ENCODE data around the gene ELMO2.
"Not testable (repeated sequence)": the region's sequence is repeated elsewhere in the genome, so short reads cannot be mapped to it uniquely, and the experiment has no call there.

Gene ELMO2

GRCh38 chr20:46396052-46396740, 10.2 kb downstream of the ELMO2 start:
- no peak for TF ChIP-seq POLR2A (IDR thresholded peaks at IDR 0.05; ENCODE audit: low read depth, low read length)
- DNase-seq (ENCODE audit: insufficient read length, low spot score) (no peak), FAIRE-seq (no peak)

GRCh38 chr20:46394872-46395760, 11.3 kb downstream of the ELMO2 start:
- FAIRE-seq (no peak), DNase-seq (ENCODE audit: insufficient read length, low spot score) (no peak)
- no peak for TF ChIP-seq POLR2A (IDR thresholded peaks at IDR 0.05; ENCODE audit: low read depth, low read length)

GRCh38 chr20:46393967-46394366, 12.4 kb downstream of the ELMO2 start:
- FAIRE-seq, result no peak
- no peak for TF ChIP-seq POLR2A (IDR thresholded peaks at IDR 0.05; ENCODE audit: low read depth, low read length)
- DNase-seq (ENCODE audit: insufficient read length, low spot score), result no peak

GRCh38 chr20:46388937-46389336, 17.5 kb downstream of the ELMO2 start:
- no peak for TF ChIP-seq POLR2A (IDR thresholded peaks at IDR 0.05; ENCODE audit: low read depth, low read length)
- DNase-seq (ENCODE audit: insufficient read length, low spot score) (no peak), FAIRE-seq (no peak)

GRCh38 chr20:46388201-46388836, 18.1 kb downstream of the ELMO2 start:
- FAIRE-seq (no peak), DNase-seq (ENCODE audit: insufficient read length, low spot score) (no peak)
- TF ChIP-seq POLR2A (IDR thresholded peaks at IDR 0.05; ENCODE audit: low read depth, low read length), result no peak

- FAIRE-seq; DNase-seq (ENCODE audit: insufficient read length, low spot score): not testable (repeated sequence)
Measured at GRCh38 chr20:46387054-46387453, 19.4 kb downstream of the ELMO2 start.

GRCh38 chr20:46378412-46379009, 27.9 kb downstream of the ELMO2 start:
- DNase-seq (ENCODE audit: insufficient read length, low spot score), result no peak
- FAIRE-seq, result no peak
- no peak for TF ChIP-seq POLR2A (IDR thresholded peaks at IDR 0.05; ENCODE audit: low read depth, low read length)

- FAIRE-seq (no peak), DNase-seq (ENCODE audit: insufficient read length, low spot score) (no peak)
- TF ChIP-seq POLR2A (IDR thresholded peaks at IDR 0.05; ENCODE audit: low read depth, low read length), result no peak
Measured at GRCh38 chr20:46377518-46377917, 28.9 kb downstream of the ELMO2 start.

GRCh38 chr20:46376196-46376785, 30.1 kb downstream of the ELMO2 start:
- FAIRE-seq (no peak), DNase-seq (ENCODE audit: insufficient read length, low spot score) (no peak)
- TF ChIP-seq POLR2A (IDR thresholded peaks at IDR 0.05; ENCODE audit: low read depth, low read length), result no peak

GRCh38 chr20:46375771-46376170, 30.6 kb downstream of the ELMO2 start:
- TF ChIP-seq POLR2A (IDR thresholded peaks at IDR 0.05; ENCODE audit: low read depth, low read length), result no peak
- no peak for DNase-seq (ENCODE audit: insufficient read length, low spot score)
- FAIRE-seq, result no peak

- TF ChIP-seq POLR2A (IDR thresholded peaks at IDR 0.05; ENCODE audit: low read depth, low read length), result no peak
- FAIRE-seq, result no peak
- DNase-seq (ENCODE audit: insufficient read length, low spot score), result no peak
Measured at GRCh38 chr20:46374383-46374782, 32.0 kb downstream of the ELMO2 start.

GRCh38 chr20:46371656-46372055, 34.8 kb downstream of the ELMO2 start:
- no peak for FAIRE-seq
- TF ChIP-seq POLR2A (IDR thresholded peaks at IDR 0.05; ENCODE audit: low read depth, low read length), result no peak
- DNase-seq (ENCODE audit: insufficient read length, low spot score), result no peak

- FAIRE-seq, result no peak
- DNase-seq (ENCODE audit: insufficient read length, low spot score), result no peak
- no peak for TF ChIP-seq POLR2A (IDR thresholded peaks at IDR 0.05; ENCODE audit: low read depth, low read length)
Measured at GRCh38 chr20:46368902-46369268, 37.5 kb downstream of the ELMO2 start.

Measured in H54 (cell line).